Fibroblast of mammary gland (primary cell): ENCODE measurements around the gene CCDC196.

Experiments
- DNase-seq: peaks from one replicate; pipeline ENCODE4 v3.0.0-alpha.2; 2010; ENCODE audit warnings: low read depth
- H3K4me3 ChIP-seq: 2 replicates; pipeline ENCODE4 v1.5.1; 2011; ENCODE audit warnings: low read depth, mild to moderate bottlenecking, low read length, moderate library complexity; ENCODE audit not compliant: control insufficient read depth
- CTCF ChIP-seq: conservative IDR thresholded peaks from 2 replicates; pipeline ENCODE4 v1.5.1; 2011; ENCODE audit warnings: low read depth, low read length, inconsistent platforms; ENCODE audit not compliant: control insufficient read depth, insufficient read depth

The CCDC196 gene

GRCh38 chr14:66476964-66477363 is 9.2 kb upstream of the CCDC196 start:
- no peak for TF ChIP-seq CTCF

GRCh38 chr14:66477567-66477966 is 8.6 kb upstream of the CCDC196 start:
- DNase-seq: no peak
- TF ChIP-seq CTCF: no peak
- H3K4me3 ChIP-seq: no peak overlapping the region

More at GRCh38 chr14:66476964-66477363, 9.2 kb upstream of the CCDC196 start:
- peak; percentile 79 for DNase-seq
- H3K4me3 ChIP-seq: no peak overlapping the region

GRCh38 chr14:66482873-66483272 is 3.3 kb upstream of the CCDC196 start:
- TF ChIP-seq CTCF: no peak
- peak; percentile 16 for DNase-seq
- no peak overlapping the region for H3K4me3 ChIP-seq

GRCh38 chr14:66483322-66483721 is 2.8 kb upstream of the CCDC196 start:
- peak; percentile 73 for DNase-seq
- no peak for TF ChIP-seq CTCF
- H3K4me3 ChIP-seq: no peak overlapping the region

GRCh38 chr14:66485029-66485428 is 1.1 kb upstream of the CCDC196 start:
- no peak for DNase-seq
- no peak for TF ChIP-seq CTCF
- H3K4me3 ChIP-seq: no peak overlapping the region

- TF ChIP-seq CTCF: no peak
- H3K4me3 ChIP-seq: no peak overlapping the region
- no peak for DNase-seq
Observed at GRCh38 chr14:66487164-66487563, 993 bp downstream of the CCDC196 start.
